T follicular helper cell (primary cell): Measurements from ENCODE around the gene ACSF3.

Experiments
- DNase-seq: peaks from one replicate; pipeline ENCODE4 v3.0.0-alpha.2; 2020; ENCODE audit warnings: low read depth

Gene ACSF3

GRCh38 chr16:89190150-89190958, 96.7 kb downstream of the ACSF3 start:
- no peak for DNase-seq

DNA sequence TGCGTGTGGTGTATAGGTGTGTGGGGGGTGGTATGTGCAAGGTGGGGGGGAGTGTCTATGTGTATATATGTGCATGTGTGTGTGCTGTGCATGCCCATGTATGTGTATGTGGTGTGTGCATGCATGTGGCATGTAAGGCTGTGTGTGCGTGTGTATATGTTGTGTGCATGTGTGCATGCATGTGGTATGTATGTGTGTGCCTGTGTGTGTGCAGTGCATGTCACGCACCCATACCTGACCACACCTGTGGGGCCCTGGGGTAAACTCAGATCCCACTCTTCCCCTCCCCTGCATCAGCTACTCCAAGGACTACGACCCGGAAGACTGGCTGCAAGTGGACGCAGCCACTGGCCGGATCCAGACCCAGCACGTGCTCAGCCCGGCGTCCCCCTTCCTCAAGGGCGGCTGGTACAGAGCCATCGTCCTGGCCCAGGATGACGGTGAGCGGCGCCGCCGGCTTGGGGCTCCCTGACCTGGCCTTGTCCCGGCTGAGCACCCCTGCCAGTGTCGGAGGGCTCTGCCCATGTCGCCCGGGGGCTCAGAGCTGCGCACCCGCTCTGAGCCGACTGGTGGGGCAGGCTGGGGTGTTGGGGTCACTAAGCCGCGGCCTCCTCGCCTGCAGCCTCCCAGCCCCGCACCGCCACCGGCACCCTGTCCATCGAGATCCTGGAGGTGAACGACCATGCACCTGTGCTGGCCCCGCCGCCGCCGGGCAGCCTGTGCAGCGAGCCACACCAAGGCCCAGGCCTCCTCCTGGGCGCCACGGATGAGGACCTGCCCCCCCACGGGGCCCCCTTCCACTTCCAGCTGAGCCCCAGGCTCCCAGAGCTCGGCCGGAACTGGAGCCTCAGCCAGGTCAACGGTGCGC, 97.6 kb downstream of the ACSF3 start:
- DNase-seq: no peak

- DNase-seq: no peak
These were observed 98.2 kb downstream of the ACSF3 start for GRCh38 chr16:89191901-89192185.

DNA sequence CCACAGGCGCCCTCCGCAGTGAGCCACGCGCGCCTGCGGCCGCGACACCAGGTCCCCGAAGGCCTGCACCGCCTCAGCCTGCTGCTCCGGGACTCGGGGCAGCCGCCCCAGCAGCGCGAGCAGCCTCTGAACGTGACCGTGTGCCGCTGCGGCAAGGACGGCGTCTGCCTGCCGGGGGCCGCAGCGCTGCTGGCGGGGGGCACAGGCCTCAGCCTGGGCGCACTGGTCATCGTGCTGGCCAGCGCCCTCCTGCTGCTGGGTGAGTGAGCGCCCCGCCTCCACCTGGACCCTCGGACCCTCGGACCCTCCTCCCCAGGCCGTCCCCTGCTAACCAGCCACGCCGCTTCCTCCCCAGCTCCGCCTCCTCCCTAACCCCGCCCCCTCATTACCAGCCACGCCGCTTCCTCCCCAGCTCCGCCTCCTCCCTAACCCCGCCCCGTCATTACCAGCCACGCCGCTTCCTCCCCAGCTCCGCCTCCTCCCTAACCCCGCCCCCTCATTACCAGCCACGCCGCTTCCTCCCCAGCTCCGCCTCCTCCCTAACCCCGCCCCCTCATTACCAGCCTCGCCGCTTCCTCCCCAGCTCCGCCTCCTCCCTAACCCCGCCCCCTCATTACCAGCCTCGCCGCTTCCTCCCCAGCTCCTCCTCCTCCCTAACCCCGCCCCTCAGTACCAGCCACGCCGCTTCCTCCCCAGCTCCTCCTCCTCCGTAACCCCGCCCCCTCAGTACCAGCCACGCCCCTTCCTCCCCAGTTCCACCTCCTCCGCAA, 98.7 kb downstream of the ACSF3 start:
- DNase-seq: peak; percentile 81

- DNase-seq: no peak
These were observed 99.4 kb downstream of the ACSF3 start for GRCh38 chr16:89192956-89193575.

- no peak for DNase-seq
These were observed 100.1 kb downstream of the ACSF3 start for GRCh38 chr16:89193576-89194293.

DNA sequence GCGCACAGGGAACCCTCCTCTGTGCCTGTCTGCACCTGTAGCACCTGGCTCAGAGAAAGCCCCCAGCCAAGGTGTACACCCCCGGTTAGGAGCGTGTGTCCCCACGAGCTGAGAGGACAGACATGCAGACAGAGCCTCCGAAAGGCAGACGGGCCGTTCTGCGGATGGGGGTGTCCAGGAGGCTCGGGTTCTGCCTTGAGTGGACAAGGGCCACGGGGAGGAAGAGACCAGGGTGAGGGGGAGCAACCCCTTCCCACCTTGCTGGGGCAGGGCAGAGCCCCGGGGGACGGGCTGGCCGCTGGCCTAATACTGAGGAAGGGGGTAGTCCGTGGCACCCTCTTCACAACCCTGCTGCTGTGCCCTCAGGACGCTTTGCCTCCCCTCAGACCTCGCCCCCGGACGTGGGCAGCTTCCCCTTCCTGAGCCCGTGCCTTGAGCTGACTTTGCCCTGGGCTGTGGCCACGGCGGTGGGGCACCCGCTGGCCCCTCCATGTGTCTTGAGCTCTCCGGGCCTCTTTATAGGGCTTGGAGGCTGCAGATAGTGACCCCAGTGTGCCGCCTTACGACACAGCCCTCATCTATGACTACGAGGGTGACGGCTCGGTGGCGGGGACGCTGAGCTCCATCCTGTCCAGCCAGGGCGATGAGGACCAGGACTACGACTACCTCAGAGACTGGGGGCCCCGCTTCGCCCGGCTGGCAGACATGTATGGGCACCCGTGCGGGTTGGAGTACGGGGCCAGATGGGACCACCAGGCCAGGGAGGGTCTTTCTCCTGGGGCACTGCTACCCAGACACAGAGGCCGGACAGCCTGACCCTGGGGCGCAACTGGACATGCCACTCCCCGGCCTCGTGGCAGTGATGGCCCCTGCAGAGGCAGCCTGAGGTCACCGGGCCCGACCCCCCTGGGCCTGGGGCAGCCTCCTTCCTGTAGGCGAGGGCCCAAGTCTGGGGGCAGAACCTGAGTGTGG, 101.0 kb downstream of the ACSF3 start:
- no peak for DNase-seq

DNA sequence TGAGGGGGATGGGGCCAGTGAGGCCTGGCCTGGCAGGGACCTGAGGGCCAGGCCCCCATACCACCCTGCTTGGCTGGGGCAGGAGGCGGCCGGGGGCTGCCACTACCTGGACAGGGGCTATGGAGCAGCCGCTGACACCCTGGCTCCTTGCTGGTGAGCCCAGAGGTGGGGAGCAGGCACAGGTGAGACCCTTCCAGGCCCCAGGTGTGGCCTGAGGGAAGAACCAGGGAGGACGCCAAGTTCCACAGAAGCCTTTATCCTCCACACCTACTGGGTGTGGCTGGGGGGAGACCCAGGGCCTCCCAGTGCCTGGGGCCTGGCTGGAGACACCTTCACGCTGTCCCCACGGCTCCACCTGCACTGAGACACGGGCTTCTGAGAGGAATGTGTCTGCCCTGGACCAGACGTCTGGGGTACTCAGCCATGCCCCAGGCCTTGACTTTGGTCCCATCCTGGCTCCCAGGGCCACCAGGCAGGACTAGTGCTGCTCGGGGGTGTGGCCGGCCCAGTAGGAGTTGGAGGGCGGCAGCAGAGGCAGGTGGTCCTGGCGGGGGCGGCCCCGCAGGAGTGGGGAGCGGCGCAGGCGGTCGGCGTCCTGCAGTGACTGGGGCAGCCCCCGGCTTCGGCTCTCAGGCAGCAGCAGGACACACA, 102.0 kb downstream of the ACSF3 start:
- no peak for DNase-seq

DNA sequence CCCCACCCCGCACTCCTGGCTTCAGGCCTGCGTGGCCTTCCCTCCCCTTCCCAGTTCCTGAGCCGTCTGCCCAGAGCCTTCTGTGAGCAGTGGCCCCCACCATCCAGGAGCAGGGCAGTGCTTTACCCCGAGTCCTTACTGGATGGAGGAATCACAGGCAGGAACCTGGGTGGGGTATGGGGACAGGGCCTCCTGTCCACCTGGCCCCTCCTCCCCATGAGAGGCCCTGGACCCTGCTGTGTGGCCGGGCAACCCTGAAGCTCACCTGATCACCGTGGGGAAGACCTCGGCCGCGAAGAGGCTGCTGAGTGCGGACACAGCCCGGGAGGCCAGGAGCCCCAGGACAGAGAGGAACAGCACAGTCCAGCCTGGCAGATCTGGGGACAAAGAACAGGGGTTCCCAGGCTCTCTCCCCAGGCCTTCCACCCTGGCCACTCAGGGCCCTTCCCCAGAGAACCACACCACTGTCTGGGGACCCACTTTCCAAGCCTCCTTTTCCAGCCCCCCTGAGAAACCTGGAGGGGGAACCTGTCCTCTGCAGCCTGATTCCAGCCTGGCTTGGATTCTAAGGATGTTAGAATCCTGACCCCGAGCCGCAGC, 103.5 kb downstream of the ACSF3 start:
- DNase-seq: no peak

- no peak for DNase-seq
These were observed 104.2 kb downstream of the ACSF3 start for GRCh38 chr16:89197633-89198416.

- no peak for DNase-seq
These were observed 105.0 kb downstream of the ACSF3 start for GRCh38 chr16:89198417-89199240.

DNA sequence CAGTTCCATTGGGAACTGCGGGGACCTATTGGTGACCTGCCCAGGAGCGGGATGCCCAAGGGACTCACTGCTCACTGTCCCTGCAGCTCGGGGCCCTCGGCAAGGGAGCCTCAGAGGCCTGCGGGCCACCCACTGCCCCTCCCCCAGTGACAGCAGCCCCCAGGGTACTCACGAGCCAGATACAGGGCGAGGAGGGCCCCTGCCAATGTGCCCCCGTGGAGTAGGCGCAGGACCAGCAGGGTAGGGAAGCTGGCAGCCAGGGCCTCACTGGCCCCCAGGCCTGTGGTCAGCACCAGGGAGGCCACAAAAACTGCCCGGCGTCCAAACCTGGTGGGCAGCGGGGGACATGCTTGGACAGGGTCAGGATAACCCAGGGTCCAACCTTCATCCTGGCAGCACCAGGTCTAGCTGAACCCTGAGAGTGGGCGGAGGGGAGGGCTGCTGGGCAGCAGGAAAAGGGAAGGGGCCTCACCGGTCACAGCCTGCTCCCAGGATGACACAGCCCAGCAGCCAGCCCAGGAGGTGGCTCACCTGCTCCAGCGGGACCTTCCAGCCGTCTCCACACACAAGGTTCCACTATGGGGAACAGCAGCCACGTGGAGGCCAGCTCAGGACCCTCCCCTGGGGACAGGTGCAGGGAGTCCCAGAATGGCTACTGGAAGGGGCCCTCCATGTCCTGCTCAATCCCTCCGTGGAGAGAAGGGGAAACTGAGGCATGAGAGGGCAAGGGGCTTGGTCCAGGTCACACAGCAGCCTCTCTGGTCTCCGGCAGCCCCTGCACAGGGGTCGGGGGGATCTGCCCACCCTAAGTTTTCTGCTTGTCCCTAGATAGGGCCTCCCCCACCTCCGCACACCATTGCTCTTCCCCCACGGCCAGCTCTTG, 105.8 kb downstream of the ACSF3 start:
- no peak for DNase-seq

DNA sequence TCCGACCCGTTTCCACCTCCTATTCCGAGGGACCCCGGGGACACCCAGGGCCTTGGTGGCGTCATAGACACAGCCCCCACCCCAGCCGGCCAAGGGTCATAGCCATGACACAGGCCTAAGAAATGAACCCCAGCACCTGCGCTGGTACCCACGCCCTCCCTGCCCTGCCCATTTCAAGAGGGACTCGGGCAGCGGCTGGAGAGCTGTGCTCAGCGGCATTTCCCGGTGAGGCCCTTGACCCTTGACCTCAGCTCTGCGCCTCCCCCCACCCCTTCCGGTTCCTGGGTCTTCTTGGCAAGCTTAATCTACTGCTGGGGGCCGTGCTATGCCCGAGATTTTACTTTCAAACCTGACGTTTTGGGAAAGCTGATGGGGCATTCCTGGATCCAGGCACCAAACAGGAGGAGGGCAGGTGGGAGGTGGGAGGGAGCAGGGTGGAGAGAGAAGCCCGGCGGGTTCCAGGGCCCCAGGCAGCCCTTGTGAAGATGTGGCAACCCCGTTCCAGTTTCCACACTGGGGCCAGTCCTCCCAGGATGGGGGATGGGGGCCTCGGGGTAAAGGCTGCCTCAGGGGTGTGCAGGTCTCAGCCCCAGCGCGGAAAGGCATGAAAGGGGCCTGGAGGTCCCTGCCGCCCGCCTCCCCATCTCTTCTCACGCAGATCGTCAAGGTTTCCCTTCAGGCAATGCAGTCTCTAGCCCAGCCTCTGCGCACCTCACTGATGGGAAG, 106.6 kb downstream of the ACSF3 start, which contains the start of gene SLC22A31:
SLC22A31 (minus strand) TSS at position 414 of the 726 bp plus-strand sequence; CDS start at position 378, 36 bp downstream.
- DNase-seq: no peak

GRCh38 chr16:89200850-89201411, 107.3 kb downstream of the ACSF3 start:
- DNase-seq: no peak
